ENCODE results near the gene SND1.
"Not testable (repeated sequence)": the region's sequence is repeated elsewhere in the genome, so short reads cannot be mapped to it uniquely, and the experiment has no call there.

Gene SND1

GRCh38 chr7:127895814-127896280 is 243.9 kb downstream of the SND1 start:
- no peak for DNase-seq

DNA sequence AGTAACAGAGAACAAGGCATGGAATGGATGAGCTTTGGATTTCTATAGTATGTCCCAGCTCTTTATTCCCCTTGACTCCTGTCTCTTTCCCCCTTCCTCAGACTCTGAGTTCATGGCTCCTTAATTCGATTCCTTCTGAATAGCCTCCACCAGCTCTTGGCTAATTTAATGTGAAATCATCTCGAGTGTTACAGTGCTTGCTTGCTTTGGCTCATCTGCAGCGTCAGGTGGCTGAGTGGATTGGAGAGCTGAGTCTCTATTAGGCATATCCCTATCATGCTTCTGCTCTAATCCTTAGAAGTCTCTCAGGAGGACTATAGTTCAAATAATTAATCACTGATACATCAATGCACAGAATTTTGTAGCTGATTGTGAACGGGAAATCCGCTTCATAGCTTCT is 244.7 kb downstream of the SND1 start:
- DNase-seq: no peak

- DNase-seq: no peak
These were observed 245.9 kb downstream of the SND1 start for GRCh38 chr7:127897704-127898454.

- no peak for DNase-seq
These were observed 247.4 kb downstream of the SND1 start for GRCh38 chr7:127899411-127899810.

- no peak for DNase-seq
These were observed 248.1 kb downstream of the SND1 start for GRCh38 chr7:127900141-127900540.

DNA sequence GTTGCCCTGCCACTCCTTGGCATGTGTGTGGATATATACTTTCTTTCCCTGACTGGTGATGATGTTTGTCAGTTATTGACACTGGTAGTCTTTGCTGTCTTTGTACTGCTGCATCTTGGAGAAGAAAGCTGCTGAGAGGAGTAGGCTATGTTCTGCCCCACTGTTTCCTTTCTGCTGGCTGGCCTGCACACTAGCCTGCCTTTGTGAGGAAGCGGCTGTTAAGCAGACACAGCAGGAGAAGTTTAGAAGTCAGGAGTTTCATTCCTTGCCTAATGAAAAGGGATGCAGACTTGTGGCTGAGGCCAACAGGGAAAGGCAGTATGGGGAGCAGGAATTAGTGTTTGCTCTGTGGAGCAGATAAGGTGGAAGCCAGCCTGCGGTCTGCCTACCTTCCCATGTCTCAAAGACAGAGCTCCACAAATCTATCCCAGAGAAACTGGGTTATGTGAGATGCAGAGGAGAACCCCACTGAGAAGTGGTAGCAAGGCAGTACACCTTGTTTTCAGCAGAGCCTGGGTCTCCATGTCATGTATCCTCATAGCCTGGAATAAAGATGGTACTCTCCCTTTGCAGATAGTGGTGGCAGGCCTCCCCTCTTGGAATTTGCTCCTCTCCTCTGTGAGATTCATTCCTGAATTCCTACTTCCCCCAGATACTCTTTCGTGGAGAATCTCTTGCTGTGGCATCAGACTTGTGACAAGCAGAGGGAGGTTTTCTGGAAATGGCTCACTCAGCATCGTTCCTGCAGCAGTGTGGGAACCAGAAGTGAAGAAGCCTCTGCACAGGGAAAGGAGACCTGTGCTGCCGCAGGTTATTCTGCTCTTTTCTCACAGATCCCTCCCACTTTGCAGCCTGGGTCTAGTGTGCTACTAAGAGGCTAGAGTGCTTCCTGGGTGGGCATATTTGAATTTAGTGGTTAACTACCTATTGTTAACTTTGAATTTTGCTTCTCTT is 249.0 kb downstream of the SND1 start:
- no peak for DNase-seq

GRCh38 chr7:127901895-127902703 is 250.1 kb downstream of the SND1 start:
- DNase-seq: no peak

GRCh38 chr7:127902753-127903152 is 250.8 kb downstream of the SND1 start:
- not testable (repeated sequence) for DNase-seq

DNA sequence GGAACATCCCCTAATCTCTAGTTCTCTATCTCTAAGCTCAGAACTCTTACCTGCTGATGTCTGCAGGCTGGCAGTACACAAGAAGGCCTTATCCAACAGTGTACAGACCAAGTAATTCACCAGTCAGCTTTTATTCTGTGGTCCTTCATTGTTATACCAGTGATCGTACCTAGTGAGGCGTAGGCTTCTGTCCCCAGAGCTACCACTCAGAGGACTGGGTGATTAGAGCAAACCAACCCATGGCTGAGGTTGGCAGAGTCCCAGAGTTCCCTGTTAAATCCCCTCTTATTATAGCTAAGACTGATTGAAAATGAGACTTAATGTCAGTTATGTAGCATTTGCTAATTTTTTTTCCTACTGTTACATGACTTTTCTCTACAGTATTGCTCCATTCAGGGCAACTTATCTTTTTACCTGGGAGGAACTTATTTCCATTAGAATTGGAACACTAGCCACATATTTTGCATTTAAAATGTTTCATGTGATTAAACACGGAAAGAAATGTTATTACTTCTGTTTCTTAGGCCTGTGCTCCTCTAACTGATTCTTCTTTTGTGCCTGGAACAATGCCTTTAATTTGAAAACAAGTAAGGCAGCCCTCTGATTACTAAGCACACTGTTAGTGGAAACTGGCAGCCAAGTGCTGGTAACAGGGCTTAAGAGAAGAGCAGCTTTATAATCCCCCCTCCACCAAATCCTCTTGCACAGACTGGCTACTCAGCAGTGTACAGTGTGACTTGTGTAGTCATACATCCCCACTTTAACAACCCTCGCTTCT is 252.1 kb downstream of the SND1 start:
- DNase-seq: no peak

DNA sequence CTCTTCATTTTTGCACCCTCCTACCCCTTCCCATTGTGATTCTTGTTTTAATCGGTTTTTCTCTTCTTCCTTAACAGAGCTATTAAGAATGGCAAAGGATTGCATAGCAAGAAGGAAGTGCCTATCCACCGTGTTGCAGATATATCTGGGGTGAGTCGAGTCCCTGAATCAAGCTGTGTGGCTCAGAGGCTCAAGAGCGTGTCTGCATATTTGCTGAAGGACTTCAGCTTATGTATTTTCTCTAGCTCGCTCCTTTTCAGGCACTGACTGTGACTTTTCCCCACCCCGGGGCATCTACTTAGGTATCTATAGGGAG is 252.6 kb downstream of the SND1 start:
- DNase-seq: no peak

DNA sequence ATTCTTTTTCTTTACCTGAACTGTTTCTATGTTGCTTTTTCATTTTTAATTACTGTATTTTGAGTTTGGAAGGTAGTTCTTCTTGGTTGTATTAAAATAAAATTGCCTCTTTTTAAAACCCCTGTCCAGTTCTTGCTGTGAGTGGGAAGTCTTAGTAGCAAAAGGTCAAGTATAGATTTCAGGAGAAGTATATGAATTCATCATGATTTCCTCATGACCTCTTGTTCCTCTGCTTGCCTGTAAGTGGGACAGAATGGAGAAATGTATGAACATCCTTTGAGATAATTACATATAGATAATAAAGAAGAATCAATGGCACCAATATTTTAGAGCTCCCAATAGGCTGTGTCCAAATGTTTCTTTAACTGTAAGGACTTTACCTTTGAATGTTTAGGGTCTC is 253.0 kb downstream of the SND1 start:
- DNase-seq: no peak

DNA sequence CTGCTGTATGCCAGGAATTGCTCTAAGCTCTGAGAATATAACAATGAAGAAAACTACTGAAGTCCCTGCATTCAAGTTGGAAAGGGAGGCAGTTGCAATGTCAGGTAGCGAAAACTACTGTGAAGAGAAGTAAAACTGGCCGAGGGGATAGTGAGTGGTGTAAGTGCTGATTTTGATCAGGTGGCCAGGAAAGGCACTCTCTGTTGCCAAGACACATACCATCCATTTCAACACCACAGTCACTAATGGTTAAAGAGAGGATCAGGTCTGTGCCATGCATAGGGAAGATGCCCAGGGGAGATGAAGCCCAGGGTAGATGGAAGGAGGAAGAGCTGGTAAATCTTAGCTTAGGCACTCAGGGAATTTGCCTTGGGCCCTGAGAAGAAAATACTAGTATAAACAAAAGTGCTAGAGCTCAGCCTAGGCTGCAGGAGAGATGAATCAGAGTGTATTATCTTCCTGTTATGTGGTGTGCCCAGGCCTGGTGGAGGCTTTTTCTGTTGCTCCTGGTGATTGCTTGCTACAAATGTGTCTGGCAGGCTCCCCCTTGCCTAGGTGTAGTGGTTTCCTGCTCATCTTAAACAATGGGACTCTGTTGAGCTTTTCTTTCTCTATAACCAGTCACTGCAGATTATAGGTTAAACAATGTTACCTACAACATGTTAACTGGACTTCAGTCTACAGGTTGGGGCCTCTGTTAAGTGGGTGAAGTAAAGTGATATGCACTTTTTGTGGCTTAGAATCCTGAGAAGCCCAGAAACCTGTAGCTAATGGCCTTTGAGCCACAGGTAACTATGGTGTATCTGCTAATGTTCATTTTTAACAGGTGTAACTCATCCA is 253.7 kb downstream of the SND1 start:
- no peak for DNase-seq

- DNase-seq: no peak
These were observed 255.4 kb downstream of the SND1 start for GRCh38 chr7:127907110-127908040.

DNA sequence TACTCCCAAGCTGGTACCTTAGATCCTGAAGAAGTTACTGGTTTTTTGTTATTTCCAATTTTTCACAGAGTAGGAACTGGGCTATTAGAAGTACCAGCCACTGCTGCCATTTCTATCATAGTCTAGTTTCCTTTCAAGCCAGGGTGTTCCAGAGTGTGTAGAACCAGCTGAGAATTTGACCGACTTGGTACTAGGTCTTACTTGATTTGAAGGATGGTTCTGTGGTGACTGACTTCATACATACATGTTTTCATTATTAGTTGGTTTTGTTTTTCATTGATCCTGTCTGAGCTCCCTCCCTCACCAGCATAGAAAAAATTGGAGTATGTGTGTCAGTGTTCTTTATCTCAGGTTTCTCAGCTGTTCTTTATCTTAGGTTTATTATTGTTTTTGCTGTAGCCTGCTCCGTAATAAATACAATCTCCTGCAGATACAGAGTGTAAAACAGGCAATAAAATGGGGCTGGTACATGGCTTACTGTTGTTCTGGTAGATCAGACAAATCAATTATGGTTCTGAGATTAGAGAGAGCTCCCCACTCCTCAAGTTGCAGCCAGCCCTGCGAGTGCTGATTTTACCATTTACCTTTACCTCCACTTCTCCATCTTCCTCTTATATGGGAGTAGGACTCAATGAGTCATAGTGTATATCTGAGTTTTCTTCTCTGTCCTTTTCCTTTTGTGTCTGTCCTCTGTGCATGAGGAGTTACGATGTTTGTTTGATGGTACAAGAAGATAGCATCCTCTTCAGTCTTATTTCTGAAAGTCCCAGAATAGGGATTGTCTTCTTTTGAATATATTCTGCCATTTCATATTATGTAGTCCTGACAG is 256.6 kb downstream of the SND1 start:
- no peak for DNase-seq

DNA sequence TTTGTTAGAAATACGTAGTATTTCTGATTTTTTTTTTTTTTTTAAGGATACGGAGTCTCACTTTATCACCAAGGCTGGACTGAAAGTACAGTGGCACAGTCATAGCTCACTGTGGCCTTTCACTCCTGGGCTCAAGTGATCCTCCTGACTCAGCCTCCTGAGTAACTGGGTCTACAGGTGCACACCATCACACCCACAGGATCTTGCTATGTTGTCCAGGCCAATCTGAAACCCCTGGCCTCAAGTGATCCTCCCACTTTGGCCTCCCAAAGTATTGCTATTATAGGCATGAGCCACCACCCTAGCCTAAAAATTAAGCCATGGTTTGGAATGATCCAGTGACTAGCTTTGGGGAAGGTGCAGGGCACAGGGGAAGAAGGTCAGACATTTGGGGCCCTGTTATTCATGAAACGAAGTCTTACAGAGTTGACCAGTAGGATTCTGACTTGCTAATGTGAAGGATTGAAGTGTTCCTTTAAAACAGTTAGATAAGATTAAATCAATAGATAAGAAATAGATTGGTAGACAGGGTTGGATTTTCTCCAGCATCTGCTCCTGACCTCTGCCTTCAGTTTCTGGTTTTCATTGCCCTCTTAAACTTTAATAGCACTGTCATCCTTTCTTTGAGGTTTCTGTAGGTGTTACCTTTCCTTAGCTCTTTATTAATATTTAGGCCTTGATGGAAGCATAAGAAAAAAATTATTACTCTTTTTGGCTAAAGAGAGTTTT is 257.6 kb downstream of the SND1 start:
- no peak for DNase-seq

GRCh38 chr7:127910670-127911069 is 258.7 kb downstream of the SND1 start:
- DNase-seq: no peak

- DNase-seq: no peak
These were observed 260.0 kb downstream of the SND1 start for GRCh38 chr7:127911968-127912511.

- DNase-seq: no peak
These were observed 260.9 kb downstream of the SND1 start for GRCh38 chr7:127912901-127913300.
